HEK293T (cell line): ENCODE measurements around the gene CHTF8.

Source experiments
- BHLHE40 ChIP-seq: fragments of 450-650 bp; IDR thresholded peaks from 2 replicates; pipeline ENCODE4 v1.6.1; 2016; ENCODE audit warnings: mild to moderate bottlenecking, moderate library complexity, borderline replicate concordance
- NFRKB ChIP-seq: fragments of 450-650 bp; IDR thresholded peaks from 2 replicates; pipeline ENCODE4 v1.6.1; 2016; ENCODE audit warnings: mild to moderate bottlenecking, moderate library complexity
- SP1 ChIP-seq: fragments of 450-650 bp; IDR thresholded peaks from 2 replicates; pipeline ENCODE4 v1.6.1; 2017
- SUZ12 ChIP-seq: fragments of 450-650 bp; IDR thresholded peaks from 2 replicates; pipeline ENCODE4 v1.6.1; 2016; ENCODE audit warnings: mild to moderate bottlenecking
- TARDBP ChIP-seq: fragments of 450-650 bp; IDR thresholded peaks from 2 replicates; pipeline ENCODE4 v1.6.1; 2016

DNA sequence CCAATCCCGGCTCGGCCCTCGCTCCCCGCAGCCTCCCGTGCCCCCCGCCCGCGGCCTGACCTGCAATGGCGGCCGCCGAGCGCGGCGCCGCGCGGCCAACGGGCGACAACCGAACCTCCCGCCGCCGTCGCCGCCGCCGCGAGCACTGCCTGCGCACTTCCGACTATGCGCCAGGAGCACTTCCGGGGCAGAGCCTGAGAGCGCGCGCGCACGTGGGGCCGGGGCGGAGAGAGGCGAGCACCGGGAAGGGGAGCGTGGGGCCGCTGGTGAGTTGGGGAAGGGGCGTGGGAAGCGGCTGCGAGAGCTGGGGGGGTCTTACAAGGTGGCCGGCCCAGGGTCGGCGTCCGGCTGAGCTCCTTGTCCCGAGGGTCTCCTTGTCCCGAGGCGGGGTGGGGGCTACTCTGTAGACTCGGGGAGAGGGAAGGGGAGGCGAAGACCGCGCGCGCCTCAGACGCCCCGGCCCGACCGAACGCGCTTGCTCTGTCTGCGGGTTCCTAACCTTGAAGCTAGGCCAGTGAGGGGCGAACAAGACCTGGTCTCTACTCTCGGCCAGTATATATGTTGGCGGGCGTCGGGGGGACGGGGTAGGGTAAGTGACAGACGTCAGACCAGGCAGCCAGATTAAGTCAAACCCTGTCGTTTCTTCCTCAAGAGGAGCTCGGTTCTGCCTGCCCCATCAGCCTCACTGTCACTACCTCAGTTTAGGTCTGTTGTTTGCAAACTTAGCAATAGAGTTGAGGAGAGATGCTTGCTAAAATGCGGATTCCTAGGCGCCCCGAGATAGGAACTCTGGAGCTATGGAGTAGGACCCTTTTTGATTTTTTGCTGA lies at the start of gene CHTF8, which contains the start of gene UTP4:
- TF ChIP-seq NFRKB, result no peak
- no peak for TF ChIP-seq SP1
- TF ChIP-seq BHLHE40, result no peak
- TF ChIP-seq SUZ12, result no peak
- no peak for TF ChIP-seq TARDBP
